HepG2 (cell line): ENCODE measurements around the gene ANAPC2. TPM values are rescaled to one million over a fixed set of nuclear protein-coding genes. Genes with fewer than 3 reads are reported as not detected.

Source experiments
- ARID5B ChIP-seq: IDR thresholded peaks from 2 replicates; pipeline ENCODE4 v1.4.0; 2020; ENCODE audit warnings: mild to moderate bottlenecking, missing genetic modification reagents
- HOXA5 ChIP-seq: sonication (generic); formaldehyde crosslinking; IDR thresholded peaks from 2 replicates; pipeline ENCODE4 v1.4.0; 2020; ENCODE audit warnings: missing genetic modification reagents
- KDM2A ChIP-seq: sonication (generic); formaldehyde crosslinking; IDR thresholded peaks from 2 replicates; pipeline ENCODE4 v1.4.0; 2020; ENCODE audit warnings: low read depth, missing genetic modification reagents, borderline replicate concordance
- RCOR2 ChIP-seq: IDR thresholded peaks from 2 replicates; pipeline ENCODE4 v1.6.1; 2016; ENCODE audit warnings: missing biosample characterization, missing genetic modification reagents
- RFX1 ChIP-seq: fragments of 450-650 bp; IDR thresholded peaks from 2 replicates; pipeline ENCODE4 v1.6.1; 2017
- RNF2 ChIP-seq: fragments of 450-650 bp; conservative IDR thresholded peaks from 2 replicates; pipeline ENCODE4 v1.6.1; 2016; ENCODE audit warnings: low read depth
- TAF1 ChIP-seq: sonication (generic); formaldehyde crosslinking; IDR thresholded peaks from 2 replicates; pipeline ENCODE4 v1.4.0; 2020; ENCODE audit warnings: missing genetic modification reagents
- TBX3 ChIP-seq: fragments of 450-650 bp; IDR thresholded peaks from 2 replicates; pipeline ENCODE4 v1.6.1; 2017; ENCODE audit warnings: antibody characterized with exemption, mild to moderate bottlenecking, inconsistent platforms, borderline replicate concordance
- ZBTB1 ChIP-seq: sonication (generic); formaldehyde crosslinking; IDR thresholded peaks from 2 replicates; pipeline ENCODE4 v1.4.0; 2020; ENCODE audit warnings: missing genetic modification reagents, borderline replicate concordance
- ZNF264 ChIP-seq: sonication (generic); formaldehyde crosslinking; IDR thresholded peaks from 2 replicates; pipeline ENCODE4 v1.4.0; 2020; ENCODE audit warnings: missing genetic modification reagents
- ZNF576 ChIP-seq: sonication (generic); formaldehyde crosslinking; IDR thresholded peaks from 2 replicates; pipeline ENCODE4 v1.4.0; 2020; ENCODE audit warnings: mild to moderate bottlenecking, missing genetic modification reagents
- ZNF652 ChIP-seq: IDR thresholded peaks from 2 replicates; pipeline ENCODE4 v1.6.1; 2016; ENCODE audit warnings: low read depth, borderline replicate concordance
- ZNF709 ChIP-seq: sonication (generic); formaldehyde crosslinking; IDR thresholded peaks from 2 replicates; pipeline ENCODE4 v1.5.0; 2020; ENCODE audit warnings: mild to moderate bottlenecking, missing genetic modification reagents
- ZNF83 ChIP-seq: sonication (generic); formaldehyde crosslinking; IDR thresholded peaks from 2 replicates; pipeline ENCODE4 v1.4.0; 2020; ENCODE audit warnings: missing genetic modification reagents, mild to moderate bottlenecking, borderline replicate concordance
- polyA plus RNA-seq, 8 experiments: library from polyadenylated mRNA; depleted of rRNA in 3 of 8; stranded (reverse) in 7 of 8; unstranded in 1 of 8; fragments of >200 nt; fragmentation: Illumina TruSeq in 4 of 8; extraction: Trizol in 4 of 8; gene quantifications; 2 replicates each; pipeline versions ENCODE4 v1.2.1 to v1.2.3, GENCODE V29; 2011 to 2016; ENCODE audit warnings: low read depth in 4 of 8, missing spikeins in 1 of 8, mixed read lengths in 1 of 8; ENCODE audit not compliant: insufficient read depth in 1 of 8
- total RNA-seq, 5 experiments: library from RNA; depleted of rRNA; stranded (reverse); fragments of >200 nt; fragmentation: Illumina TruSeq; extraction: Trizol; gene quantifications; 2 replicates each; pipeline ENCODE4 v1.2.3, GENCODE V29; 2016; ENCODE audit warnings: low read depth in 1 of 5
- TF ChIP-seq, protein P1 (sequence below): sonication (generic); formaldehyde crosslinking; IDR thresholded peaks from 2 replicates; pipeline ENCODE4 v1.4.0; 2020; ENCODE audit warnings: mild to moderate bottlenecking, missing genetic modification reagents

ANAPC2 gene
- total and polyA plus RNA-seq, 2 of the 13 experiments (the other 11 are each of a cell fraction or from before 2014, with no cell fraction given) = 12.3 to 15.4 TPM

DNA sequence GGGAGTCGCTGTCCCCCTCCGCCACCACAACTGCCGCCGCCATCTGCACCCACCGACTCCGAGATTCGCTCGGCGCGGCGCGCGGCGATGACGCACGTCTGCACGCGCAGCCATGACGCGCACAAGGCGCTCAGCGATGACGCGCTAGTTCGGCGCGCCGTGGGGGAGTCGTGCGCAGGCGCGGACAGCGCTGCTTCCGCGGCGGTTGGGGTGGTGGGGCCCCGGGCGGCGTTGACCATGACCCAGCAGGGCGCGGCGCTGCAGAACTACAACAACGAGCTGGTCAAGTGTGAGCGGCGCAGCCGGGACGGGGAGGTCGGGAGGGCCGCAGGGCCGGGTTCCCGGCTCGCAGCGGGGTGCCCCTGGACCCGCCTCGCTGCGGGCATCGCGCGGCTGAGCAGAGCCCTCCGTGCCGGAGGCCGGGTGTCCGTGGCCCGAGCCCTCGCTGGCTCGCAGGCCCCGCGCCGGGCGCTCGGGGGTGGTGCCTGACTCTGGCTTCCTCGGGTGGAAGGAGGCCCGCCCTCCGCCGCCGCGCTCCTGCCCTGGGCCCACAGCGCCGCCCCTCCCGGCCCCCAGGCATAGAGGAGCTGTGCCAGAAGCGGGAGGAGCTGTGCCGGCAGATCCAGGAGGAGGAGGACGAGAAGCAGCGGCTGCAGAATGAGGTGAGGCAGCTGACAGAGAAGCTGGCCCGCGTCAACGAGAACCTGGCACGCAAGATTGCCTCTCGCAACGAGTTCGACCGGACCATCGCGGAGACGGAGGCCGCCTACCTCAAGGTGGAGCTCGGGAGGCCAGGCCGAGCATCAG is at the start of gene ANAPC2, which contains the start of gene SSNA1 (continued):
- TF ChIP-seq, protein P1, sequence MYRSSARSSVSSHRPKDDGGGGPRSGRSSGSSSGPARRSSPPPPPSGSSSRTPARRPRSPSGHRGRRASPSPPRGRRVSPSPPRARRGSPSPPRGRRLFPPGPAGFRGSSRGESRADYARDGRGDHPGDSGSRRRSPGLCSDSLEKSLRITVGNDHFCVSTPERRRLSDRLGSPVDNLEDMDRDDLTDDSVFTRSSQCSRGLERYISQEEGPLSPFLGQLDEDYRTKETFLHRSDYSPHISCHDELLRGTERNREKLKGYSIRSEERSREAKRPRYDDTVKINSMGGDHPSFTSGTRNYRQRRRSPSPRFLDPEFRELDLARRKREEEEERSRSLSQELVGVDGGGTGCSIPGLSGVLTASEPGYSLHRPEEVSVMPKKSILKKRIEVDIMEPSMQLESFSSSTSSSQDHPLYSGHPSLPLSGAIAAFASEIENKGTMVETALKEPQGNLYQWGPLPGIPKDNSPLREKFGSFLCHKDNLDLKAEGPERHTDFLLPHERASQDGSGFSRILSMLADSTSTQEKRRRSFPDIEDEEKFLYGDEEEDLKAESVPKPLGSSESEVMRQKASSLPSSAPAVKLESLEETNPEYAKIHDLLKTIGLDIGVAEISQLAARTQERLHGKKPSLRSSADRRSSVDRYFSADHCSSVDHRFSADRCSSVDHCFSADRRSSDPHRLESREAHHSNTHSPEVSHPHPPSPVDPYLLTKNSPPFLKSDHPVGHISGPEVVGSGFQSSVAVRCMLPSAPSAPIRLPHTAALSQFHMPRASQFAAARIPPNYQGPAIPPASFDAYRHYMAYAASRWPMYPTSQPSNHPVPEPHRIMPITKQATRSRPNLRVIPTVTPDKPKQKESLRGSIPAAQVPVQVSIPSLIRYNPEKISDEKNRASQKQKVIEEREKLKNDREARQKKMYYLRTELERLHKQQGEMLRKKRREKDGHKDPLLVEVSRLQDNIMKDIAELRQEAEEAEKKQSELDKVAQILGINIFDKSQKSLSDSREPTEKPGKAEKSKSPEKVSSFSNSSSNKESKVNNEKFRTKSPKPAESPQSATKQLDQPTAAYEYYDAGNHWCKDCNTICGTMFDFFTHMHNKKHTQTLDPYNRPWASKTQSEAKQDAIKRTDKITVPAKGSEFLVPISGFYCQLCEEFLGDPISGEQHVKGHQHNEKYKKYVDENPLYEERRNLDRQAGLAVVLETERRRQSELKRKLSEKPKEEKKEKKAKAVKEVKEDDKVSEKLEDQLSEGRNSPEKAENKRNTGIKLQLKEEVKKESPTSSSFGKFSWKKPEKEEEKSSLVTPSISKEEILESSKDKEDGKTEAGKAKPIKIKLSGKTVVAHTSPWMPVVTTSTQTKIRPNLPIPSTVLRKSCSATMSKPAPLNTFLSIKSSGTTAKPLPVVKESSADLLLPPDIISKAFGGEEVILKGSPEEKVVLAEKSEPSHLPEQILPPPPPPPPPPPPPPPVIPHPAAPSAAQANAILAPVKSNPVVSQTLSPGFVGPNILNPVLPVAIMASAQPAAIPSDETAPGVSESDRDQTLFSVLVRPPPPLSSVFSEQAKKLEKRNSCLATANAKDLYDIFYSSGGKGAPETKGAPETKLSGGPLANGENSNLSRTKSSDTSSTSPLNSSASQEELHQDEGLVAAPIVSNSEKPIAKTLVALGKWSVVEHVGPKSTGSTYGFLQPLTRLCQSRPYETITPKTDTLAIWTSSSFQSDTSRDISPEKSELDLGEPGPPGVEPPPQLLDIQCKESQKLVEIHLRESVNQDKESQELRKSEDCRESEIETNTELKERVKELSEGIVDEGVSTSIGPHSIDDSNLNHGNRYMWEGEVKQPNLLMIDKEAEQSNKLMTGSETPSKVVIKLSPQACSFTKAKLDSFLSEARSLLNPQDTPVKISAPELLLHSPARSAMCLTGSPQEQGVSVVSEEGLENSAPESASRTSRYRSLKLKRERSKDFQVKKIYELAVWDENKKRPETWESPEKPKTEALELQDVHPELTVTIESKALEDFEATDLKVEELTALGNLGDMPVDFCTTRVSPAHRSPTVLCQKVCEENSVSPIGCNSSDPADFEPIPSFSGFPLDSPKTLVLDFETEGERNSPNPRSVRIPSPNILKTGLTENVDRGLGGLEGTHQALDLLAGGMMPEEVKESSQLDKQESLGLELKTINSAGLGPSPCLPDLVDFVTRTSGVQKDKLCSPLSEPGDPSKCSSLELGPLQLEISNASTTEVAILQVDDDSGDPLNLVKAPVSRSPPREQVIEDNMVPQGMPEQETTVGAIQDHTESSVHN (CRISPR knock-in tag) = no peak
- TF ChIP-seq TBX3 (no peak), HOXA5 (CRISPR knock-in tag) (peak; percentile 91; the same call in 1 of the 2 replicates), ZNF264 (0 out of 2 replicates have a peak, but pooled peaks have one; percentile 27), ZNF709 (peak; percentile 88), RCOR2 (CRISPR knock-in tag) (no peak), KDM2A (CRISPR knock-in tag) (peak; percentile 90), RFX1 (no peak), ZBTB1 (no peak), ARID5B (CRISPR knock-in tag) (peak; percentile 62; the same call in 1 of the 2 replicates), ZNF83 (peak; percentile 63; the same call in 1 of the 2 replicates), ZNF576 (peak; percentile 69; the same call in 1 of the 2 replicates), TAF1 (CRISPR knock-in tag) (peak; percentile 86), RNF2 (0 out of 2 replicates have a peak, but pooled peaks have one; percentile 47), ZNF652 (CRISPR knock-in tag) (no peak)
